SU-DHL-6 (cell line): ENCODE data around the gene MBOAT1.

Source experiments
- H2AFZ ChIP-seq: fragments of 200-600 bp; sonication (generic); 2 replicates; pipeline ENCODE4 v1.6.1; 2014; ENCODE audit warnings: low read depth, mild to moderate bottlenecking, moderate library complexity, mixed read lengths, antibody characterized with exemption, low read length; ENCODE audit not compliant: severe bottlenecking
- H3F3A ChIP-seq: fragments of 200-600 bp; shearing (Covaris generic); 2 replicates; pipeline ENCODE4 v1.6.0; 2016; ENCODE audit warnings: antibody characterized with exemption, mild to moderate bottlenecking; ENCODE audit not compliant: insufficient read depth
- H3K27ac ChIP-seq: fragments of 200-600 bp; sonication (generic); 2 replicates; pipeline ENCODE4 v1.5.1; 2016; ENCODE audit warnings: low read depth, mild to moderate bottlenecking, low read length, moderate library complexity, mixed read lengths
- H3K27me3 ChIP-seq: fragments of 200-600 bp; sonication (generic), shearing (Covaris generic); 2 replicates; pipeline ENCODE4 v1.6.0; 2014; ENCODE audit warnings: mild to moderate bottlenecking, low read length
- H3K36me3 ChIP-seq: fragments of 200-600 bp; sonication (generic); 2 replicates; pipeline ENCODE4 v1.6.1; 2014; ENCODE audit warnings: mild to moderate bottlenecking, low read length, mixed read lengths
- H3K4me2 ChIP-seq: fragments of 300-600, 200-600 bp; shearing (Covaris generic), sonication (generic); 2 replicates; pipeline ENCODE4 v1.6.0; 2014; ENCODE audit warnings: low read length, low read depth, mild to moderate bottlenecking; ENCODE audit not compliant: poor library complexity, severe bottlenecking
- H3K4me3 ChIP-seq: fragments of 200-600 bp; sonication (generic); 2 replicates; pipeline ENCODE4 v1.5.1; 2014; ENCODE audit warnings: antibody characterized with exemption, low read length, mild to moderate bottlenecking, mixed read lengths; ENCODE audit not compliant: insufficient read depth, poor library complexity, severe bottlenecking
- H3K79me2 ChIP-seq: fragments of 200-600 bp; sonication (generic); 2 replicates; pipeline ENCODE4 v1.6.1; 2014; ENCODE audit warnings: mild to moderate bottlenecking, low read length, moderate library complexity; ENCODE audit not compliant: insufficient read depth
- H3K9ac ChIP-seq: fragments of 200-600 bp; sonication (generic); 2 replicates; pipeline ENCODE4 v1.7.0; 2014; ENCODE audit warnings: mild to moderate bottlenecking, low read length
- H3K9me2 ChIP-seq: fragments of 200-600 bp; sonication (generic); replicated peaks from 2 replicates; pipeline ENCODE4 v1.6.1; 2014; ENCODE audit warnings: low read length; ENCODE audit not compliant: insufficient read depth
- H3K9me3 ChIP-seq: fragments of 200-600 bp; sonication (generic); 2 replicates; pipeline ENCODE4 v1.6.1; 2014; ENCODE audit warnings: low read length, mixed read lengths; ENCODE audit not compliant: insufficient read depth
- H4K20me1 ChIP-seq: fragments of 200-600 bp; sonication (generic); 2 replicates; pipeline ENCODE4 v1.6.1; 2014; ENCODE audit warnings: low read depth, mild to moderate bottlenecking, antibody characterized with exemption, low read length, moderate library complexity, mixed read lengths
- CTCF ChIP-seq: fragments of 200-600 bp; sonication (generic); IDR thresholded peaks from one replicate; pipeline ENCODE4 v1.5.1; 2017; ENCODE audit warnings: antibody characterized with exemption, mild to moderate bottlenecking, low read length, moderate library complexity; ENCODE audit not compliant: insufficient read depth, poor library complexity, severe bottlenecking
- EZH2phosphoT487 ChIP-seq: fragments of 200-600 bp; sonication (generic), shearing (Covaris generic); conservative IDR thresholded peaks from 2 replicates; pipeline ENCODE4 v1.6.1; 2018; ENCODE audit warnings: mild to moderate bottlenecking, antibody characterized with exemption, low read length, moderate library complexity, mixed read lengths

The MBOAT1 gene

GRCh38 chr6:20202324-20202658 lies 10.0 kb downstream of the MBOAT1 start:
- H3K4me3 ChIP-seq, result no peak overlapping the region
- no peak overlapping the region for H3K4me2 ChIP-seq
- H3K9ac ChIP-seq, result no peak overlapping the region
- no peak overlapping the region for H2AFZ ChIP-seq
- no peaks in the 10 kb centered on the region for H3K27me3 ChIP-seq
- no peaks in the 10 kb centered on the region for H3K36me3 ChIP-seq
- H3F3A ChIP-seq, result no peaks in the 10 kb centered on the region
- H3K27ac ChIP-seq, result no peak overlapping the region
- no peaks in the 10 kb centered on the region for H4K20me1 ChIP-seq
- no peaks in the 10 kb centered on the region for H3K9me2 ChIP-seq
- no peak for TF ChIP-seq CTCF
- TF ChIP-seq EZH2phosphoT487, result no peak
- H3K79me2 ChIP-seq, result no peaks in the 10 kb centered on the region
- no peaks in the 10 kb centered on the region for H3K9me3 ChIP-seq

- H3K36me3 ChIP-seq, result no peaks in the 10 kb centered on the region
- no peak overlapping the region for H3K4me3 ChIP-seq
- H3K79me2 ChIP-seq, result no peaks in the 10 kb centered on the region
- no peaks in the 10 kb centered on the region for H4K20me1 ChIP-seq
- H3K27ac ChIP-seq, result no peak overlapping the region
- no peaks in the 10 kb centered on the region for H3K9me3 ChIP-seq
- H3K9ac ChIP-seq, result no peak overlapping the region
- TF ChIP-seq EZH2phosphoT487 (no peak), CTCF (no peak)
- no peaks in the 10 kb centered on the region for H3F3A ChIP-seq
- H2AFZ ChIP-seq, result no peak overlapping the region
- H3K27me3 ChIP-seq, result no peaks in the 10 kb centered on the region
- no peaks in the 10 kb centered on the region for H3K9me2 ChIP-seq
- no peak overlapping the region for H3K4me2 ChIP-seq
These were observed 11.3 kb downstream of the MBOAT1 start for GRCh38 chr6:20200761-20201630.

GRCh38 chr6:20198775-20199174 lies 13.5 kb downstream of the MBOAT1 start:
- H3K79me2 ChIP-seq, result no peaks in the 10 kb centered on the region

More at GRCh38 chr6:20198775-20199174, 13.5 kb downstream of the MBOAT1 start:
- no peak overlapping the region for H3K27ac ChIP-seq
- H3K27me3 ChIP-seq, result no peaks in the 10 kb centered on the region
- H3K9me3 ChIP-seq, result no peaks in the 10 kb centered on the region
- no peak overlapping the region for H3K4me3 ChIP-seq
- TF ChIP-seq EZH2phosphoT487 (no peak), CTCF (no peak)
- no peaks in the 10 kb centered on the region for H3F3A ChIP-seq
- H4K20me1 ChIP-seq, result no peaks in the 10 kb centered on the region
- H3K4me2 ChIP-seq, result no peak overlapping the region
- H2AFZ ChIP-seq, result no peak overlapping the region
- no peak overlapping the region for H3K9ac ChIP-seq
- no peaks in the 10 kb centered on the region for H3K9me2 ChIP-seq
- no peaks in the 10 kb centered on the region for H3K36me3 ChIP-seq
